GM12878 (cell line): ENCODE data around the gene C11orf58. TPM values are rescaled to one million over a fixed set of nuclear protein-coding genes. Genes with fewer than 3 reads are reported as not detected.

Experiments
- ATF7 ChIP-seq: fragments of 450-650 bp; IDR thresholded peaks from 2 replicates; pipeline ENCODE4 v1.6.1; 2016; ENCODE audit warnings: low read depth, mild to moderate bottlenecking
- BCL3 ChIP-seq: IDR thresholded peaks from 2 replicates; pipeline ENCODE4 v1.6.1; 2011; ENCODE audit warnings: borderline replicate concordance, low read depth, mild to moderate bottlenecking, moderate library complexity, low read length; ENCODE audit not compliant: insufficient read depth, poor library complexity, severe bottlenecking
- BHLHE40 ChIP-seq, 2 experiments: fragments of 450-650 bp in 1 of 2; IDR thresholded peaks; 2 replicates each; pipeline ENCODE4 v1.6.1; 2011 to 2017; ENCODE audit warnings: low read depth in 2 of 2, borderline replicate concordance in 1 of 2, improper control_type of control experiment in 1 of 2, low read length in 1 of 2, mild to moderate bottlenecking in 1 of 2
- CTCF ChIP-seq, 3 experiments: IDR thresholded peaks in 2 of 3; conservative IDR thresholded peaks in 1 of 3; 2 replicates each; pipeline ENCODE4 v1.5.1; 2011; ENCODE audit warnings: low read depth in 3 of 3, low read length in 3 of 3, mild to moderate bottlenecking in 3 of 3, control low read depth in 2 of 3, moderate library complexity in 2 of 3, inconsistent platforms in 1 of 3, mixed read lengths in 1 of 3; ENCODE audit not compliant: control insufficient read depth in 2 of 3, insufficient read depth in 1 of 3; ENCODE audit errors: extremely low read depth in 1 of 3
- E4F1 ChIP-seq: fragments of 450-650 bp; IDR thresholded peaks from 2 replicates; pipeline ENCODE4 v1.6.1; 2018; ENCODE audit warnings: borderline replicate concordance, mild to moderate bottlenecking; ENCODE audit not compliant: partially characterized antibody
- IKZF2 ChIP-seq, 2 experiments: fragments of 450-650 bp; IDR thresholded peaks; 2 replicates each; pipeline ENCODE4 v1.6.1; 2017; ENCODE audit warnings: mild to moderate bottlenecking in 2 of 2, moderate library complexity in 2 of 2
- JUNB ChIP-seq: IDR thresholded peaks from 2 replicates; pipeline ENCODE4 v1.6.1; 2016; ENCODE audit warnings: antibody characterized with exemption, mild to moderate bottlenecking
- KAT2A ChIP-seq: conservative IDR thresholded peaks from 2 replicates; pipeline ENCODE4 v1.6.1; 2011; ENCODE audit warnings: low read depth, low read length; ENCODE audit not compliant: control insufficient read depth
- MLLT1 ChIP-seq: fragments of 450-650 bp; IDR thresholded peaks from 2 replicates; pipeline ENCODE4 v1.6.1; 2016; ENCODE audit warnings: mild to moderate bottlenecking
- NFYB ChIP-seq: IDR thresholded peaks from 2 replicates; pipeline ENCODE4 v1.6.1; 2011; ENCODE audit warnings: low read depth, mild to moderate bottlenecking, low read length, improper control_type of control experiment, moderate library complexity; ENCODE audit not compliant: insufficient read depth
- NKRF ChIP-seq: fragments of 450-650 bp; conservative IDR thresholded peaks from 2 replicates; pipeline ENCODE4 v1.6.1; 2017; ENCODE audit warnings: mild to moderate bottlenecking, moderate library complexity
- NR2F1 ChIP-seq: fragments of 450-650 bp; conservative IDR thresholded peaks from 2 replicates; pipeline ENCODE4 v1.6.1; 2017; ENCODE audit warnings: mild to moderate bottlenecking
- PAX5 ChIP-seq: IDR thresholded peaks from 2 replicates; pipeline ENCODE4 v1.6.1; 2011; ENCODE audit warnings: low read depth, low read length, borderline replicate concordance
- PBX3 ChIP-seq: IDR thresholded peaks from 2 replicates; pipeline ENCODE4 v1.6.1; 2011; ENCODE audit warnings: mild to moderate bottlenecking, low read depth, low read length, moderate library complexity; ENCODE audit not compliant: insufficient replicate concordance
- YY1 ChIP-seq: IDR thresholded peaks from 2 replicates; pipeline ENCODE4 v1.6.1; 2011; ENCODE audit warnings: low read depth, mild to moderate bottlenecking, low read length
- polyA plus RNA-seq, 11 experiments: library from polyadenylated mRNA; depleted of rRNA in 4 of 11; unstranded in 6 of 11; stranded (reverse) in 5 of 11; fragments of >200 nt; fragmentation: Nextera tagmentation in 4 of 11; fragmentation: Illumina TruSeq in 1 of 11; extraction: Ambion mirVana in 4 of 11; extraction: Trizol in 1 of 11; gene quantifications; 1 replicate in 1 of 11; 2 replicates in 10 of 11; pipeline versions ENCODE4 v1.2.1 to v1.2.3, GENCODE V29; 2011 to 2016; ENCODE audit warnings: inconsistent platforms in 2 of 11, missing spikeins in 2 of 11, low read depth in 1 of 11
- total RNA-seq, 4 experiments: library from RNA; depleted of rRNA in 3 of 4; stranded (reverse); fragments of >200 nt in 3 of 4; fragmentation: Illumina TruSeq in 1 of 4; extraction: Trizol in 1 of 4; gene quantifications; 2 replicates each; pipeline versions ENCODE4 v1.2.1 to v1.2.3, GENCODE V29; 2013 to 2021

The C11orf58 gene
- total and polyA plus RNA-seq, 10 of the 15 experiments (the other 5 are each of a cell fraction or from before 2014, with no cell fraction given): 98.2 to 379 (median 211) TPM

- no peak for TF ChIP-seq YY1
- TF ChIP-seq BCL3: no peak
- peak; percentile 33 to 36; a peak in 2 of 4 replicates for TF ChIP-seq IKZF2 (IDR thresholded peaks at IDR 0.05)
- no peak for TF ChIP-seq MLLT1
- TF ChIP-seq E4F1: no peak
- no peak for TF ChIP-seq CTCF (IDR thresholded peaks at IDR 0.05 in 2 of 3, conservative IDR thresholded peaks at IDR 0.05 in 1 of 3; ENCODE audit: control insufficient read depth in 2 of 3, extremely low read depth in 1 of 3, insufficient read depth in 1 of 3, low read depth in 3 of 3, low read length in 3 of 3)
- no peak for TF ChIP-seq NFYB
- no peak for TF ChIP-seq PAX5
- TF ChIP-seq NR2F1: 0 out of 2 replicates have a peak, but pooled peaks have one; percentile 28
- no peak for TF ChIP-seq KAT2A
- TF ChIP-seq NKRF: no peak
- no peak for TF ChIP-seq JUNB
- TF ChIP-seq PBX3: no peak
- TF ChIP-seq ATF7: peak; percentile 81
- TF ChIP-seq BHLHE40 (IDR thresholded peaks at IDR 0.05; ENCODE audit: borderline replicate concordance in 1 of 2, low read depth in 2 of 2, low read length in 1 of 2): peak in 1 of 2 experiments; percentile 75; a peak in 2 of 4 replicates
These were observed 33.1 kb downstream of the C11orf58 start (continued) for GRCh38 chr11:16771350-16772140.
